HG03097 (cell line): Measurements from ENCODE around the gene POLR2J3.
"Not testable (repeated sequence)": the region's sequence is repeated elsewhere in the genome, so short reads cannot be mapped to it uniquely, and the experiment has no call there.

Experiments
- ATAC-seq: cut with Tn5 transposase; IDR thresholded peaks from one replicate; pipeline ENCODE4 v1.9.1; 2021; ENCODE audit not compliant: unreplicated experiment, low FRiP score

The POLR2J3 gene

GRCh38 chr7:102527182-102527581, 45.2 kb downstream of the POLR2J3 start:
- ATAC-seq = not testable (repeated sequence)

DNA sequence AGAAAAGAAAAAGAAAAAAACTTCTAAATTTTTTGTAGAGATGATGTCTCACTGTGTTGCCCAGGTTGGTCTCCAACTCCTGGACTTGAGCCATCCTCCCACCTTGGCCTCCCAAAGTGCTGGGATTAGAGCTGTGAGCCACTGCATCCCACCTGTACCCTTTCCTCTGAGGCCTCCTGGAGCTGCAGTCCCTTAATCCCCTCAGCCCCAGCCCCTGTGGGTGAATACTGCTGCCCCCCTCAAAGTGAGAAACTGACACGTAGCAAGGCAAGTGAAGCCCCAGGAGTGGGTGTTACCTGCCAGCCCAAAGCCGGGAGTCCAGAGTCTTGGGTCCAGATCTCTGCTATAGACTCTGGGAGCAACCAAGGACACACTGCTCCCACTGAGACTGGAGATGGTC, 47.6 kb downstream of the POLR2J3 start:
- not testable (repeated sequence) for ATAC-seq

DNA sequence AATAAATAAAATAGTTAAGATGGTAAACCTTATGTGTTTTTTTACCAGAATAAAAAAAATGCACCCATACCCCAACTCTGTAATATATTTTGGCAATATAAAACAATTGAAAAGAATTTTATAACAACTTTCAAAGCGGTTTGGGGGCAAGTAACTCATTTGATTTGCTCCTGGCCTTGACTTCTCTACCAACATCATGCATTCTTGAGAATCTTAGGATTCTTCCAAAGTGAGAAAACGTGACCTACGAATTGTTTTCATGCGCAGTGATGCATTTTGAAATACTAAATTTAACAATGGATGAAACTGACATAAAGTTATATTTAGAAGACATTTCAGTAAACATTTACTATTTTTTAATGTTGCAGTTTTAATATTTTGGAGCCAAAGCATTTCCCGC, 51.6 kb downstream of the POLR2J3 start:
- not testable (repeated sequence) for ATAC-seq

GRCh38 chr7:102517550-102518147, 54.7 kb downstream of the POLR2J3 start, which contains the start of gene RASA4B:
TSS of gene RASA4B (minus strand) at chr7:102517777. CDS start at chr7:102517710, 67 bp downstream.
- ATAC-seq = peak; percentile 62
